Neural cell (in vitro differentiated cells): ENCODE results near the gene TDRKH. TPM values are rescaled to one million over a fixed set of nuclear protein-coding genes. Genes with fewer than 3 reads are reported as not detected.

Experiments used
- H2AFZ ChIP-seq: fragments of 200-600, 300-800 bp; sonication (generic), shearing (Covaris generic); 2 replicates; pipeline ENCODE4 v1.6.0; 2014; ENCODE audit warnings: low read depth, mild to moderate bottlenecking, antibody characterized with exemption, low read length, moderate library complexity
- H3F3A ChIP-seq: fragments of 200-600 bp; shearing (Covaris generic); 2 replicates; pipeline ENCODE4 v1.6.1; 2016; ENCODE audit warnings: mild to moderate bottlenecking, moderate library complexity, mixed read lengths, antibody characterized with exemption, low read length; ENCODE audit not compliant: insufficient read depth, poor library complexity, severe bottlenecking
- H3K27ac ChIP-seq: fragments of 200-600, 300-800 bp; sonication (generic), shearing (Covaris generic); 2 replicates; pipeline ENCODE4 v1.5.1; 2014; ENCODE audit warnings: mild to moderate bottlenecking, low read length, moderate library complexity
- H3K27me3 ChIP-seq: fragments of 300-800, 200-600 bp; sonication (generic), shearing (Covaris generic); 2 replicates; pipeline ENCODE4 v1.6.0; 2014; ENCODE audit warnings: mild to moderate bottlenecking, low read depth, low read length, moderate library complexity; ENCODE audit not compliant: insufficient read depth
- H3K36me3 ChIP-seq: fragments of 300-800, 200-600 bp; sonication (generic), shearing (Covaris generic); 2 replicates; pipeline ENCODE4 v1.5.1; 2014; ENCODE audit warnings: mild to moderate bottlenecking, antibody characterized with exemption, low read length, moderate library complexity; ENCODE audit not compliant: insufficient read depth
- H3K4me2 ChIP-seq: fragments of 300-800, 200-600 bp; sonication (generic), shearing (Covaris generic); 2 replicates; pipeline ENCODE4 v1.6.0; 2014; ENCODE audit warnings: mild to moderate bottlenecking, low read length
- H3K4me3 ChIP-seq: fragments of 300-800, 200-600 bp; sonication (generic), shearing (Covaris generic); 2 replicates; pipeline ENCODE4 v1.5.1; 2014; ENCODE audit warnings: mild to moderate bottlenecking, low read length, moderate library complexity
- H3K79me2 ChIP-seq: fragments of 200-600 bp; shearing (Covaris generic); replicated peaks from 2 replicates; pipeline ENCODE4 v1.6.0; 2014; ENCODE audit warnings: mild to moderate bottlenecking, low read length, moderate library complexity; ENCODE audit not compliant: insufficient read depth
- H3K9ac ChIP-seq: fragments of 300-800, 200-600 bp; sonication (generic), shearing (Covaris generic); 2 replicates; pipeline ENCODE4 v1.6.1; 2016; ENCODE audit warnings: mild to moderate bottlenecking, low read length, mixed read lengths
- H3K9me2 ChIP-seq: fragments of 200-600 bp; shearing (Covaris generic); 2 replicates; pipeline ENCODE4 v1.6.1; 2016; ENCODE audit warnings: mild to moderate bottlenecking, low read length, mixed read lengths; ENCODE audit not compliant: insufficient read depth
- H3K9me3 ChIP-seq: fragments of 200-600, 300-800 bp; sonication (generic), shearing (Covaris generic); 2 replicates; pipeline ENCODE4 v1.6.1; 2016; ENCODE audit warnings: mild to moderate bottlenecking, mixed run types, low read length, moderate library complexity, mixed read lengths
- H4K20me1 ChIP-seq: fragments of 200-600 bp; shearing (Covaris generic); 2 replicates; pipeline ENCODE4 v1.6.1; 2016; ENCODE audit warnings: mild to moderate bottlenecking, mixed run types; ENCODE audit not compliant: insufficient read depth
- EP300 ChIP-seq: fragments of 450-650 bp; conservative IDR thresholded peaks from 2 replicates; pipeline ENCODE4 v1.6.1; 2014; ENCODE audit warnings: antibody characterized with exemption, mild to moderate bottlenecking, moderate library complexity; ENCODE audit not compliant: poor library complexity, severe bottlenecking
- EZH2 ChIP-seq: fragments of 200-600, 300-800 bp; shearing (Covaris generic), sonication (generic); IDR thresholded peaks from 2 replicates; pipeline ENCODE4 v1.6.1; 2014; ENCODE audit warnings: antibody characterized with exemption, low read length, borderline replicate concordance, mild to moderate bottlenecking; ENCODE audit not compliant: insufficient read depth, poor library complexity, severe bottlenecking
- MXI1 ChIP-seq: fragments of 450-650 bp; conservative IDR thresholded peaks from 2 replicates; pipeline ENCODE4 v1.6.1; 2014; ENCODE audit warnings: antibody characterized with exemption, mild to moderate bottlenecking; ENCODE audit not compliant: poor library complexity, severe bottlenecking
- POLR2AphosphoS5 ChIP-seq: IDR thresholded peaks from 2 replicates; pipeline ENCODE4 v1.6.1; 2012
- RAD21 ChIP-seq: fragments of 450-650 bp; conservative IDR thresholded peaks from 2 replicates; pipeline ENCODE4 v1.6.1; 2014; ENCODE audit warnings: antibody characterized with exemption, mild to moderate bottlenecking, moderate library complexity
- REST ChIP-seq: IDR thresholded peaks from 2 replicates; pipeline ENCODE4 v1.6.1; 2012; ENCODE audit warnings: borderline replicate concordance
- SMC3 ChIP-seq: fragments of 450-650 bp; conservative IDR thresholded peaks from 2 replicates; pipeline ENCODE4 v1.6.1; 2014; ENCODE audit warnings: antibody characterized with exemption, mild to moderate bottlenecking, moderate library complexity; ENCODE audit not compliant: poor library complexity
- TAF1 ChIP-seq: IDR thresholded peaks from 2 replicates; pipeline ENCODE4 v1.6.1; 2012; ENCODE audit warnings: low read depth
- polyA plus RNA-seq: library from polyadenylated mRNA; depleted of rRNA; stranded (reverse); fragments of >200 nt; gene quantifications from 2 replicates; pipeline ENCODE4 v1.2.3, GENCODE V29; 2014

The TDRKH gene
- polyA plus RNA-seq, 1 donor from 2014 or later = 19.5 TPM

GRCh38 chr1:151779852-151780251, 10.4 kb downstream of the TDRKH start:
- H3K4me3 ChIP-seq = no peak overlapping the region
- H4K20me1 ChIP-seq = no peaks in the 10 kb centered on the region
- H3F3A ChIP-seq = no peaks in the 10 kb centered on the region
- no peaks in the 10 kb centered on the region for H3K9me3 ChIP-seq
- no peak for TF ChIP-seq RAD21
- peaks cover 7% of the 10 kb centered on the region for H3K36me3 ChIP-seq
- H3K9me2 ChIP-seq = no peaks in the 10 kb centered on the region
- no peak overlapping the region for H3K27ac ChIP-seq
- no peak overlapping the region for H3K4me2 ChIP-seq
- H3K27me3 ChIP-seq = no peaks in the 10 kb centered on the region
- no peak overlapping the region for H3K9ac ChIP-seq
- H3K79me2 ChIP-seq = no peaks in the 10 kb centered on the region
- H2AFZ ChIP-seq = no peak overlapping the region

GRCh38 chr1:151777317-151777716, 13.0 kb downstream of the TDRKH start:
- TF ChIP-seq RAD21 (no peak), REST (no peak), SMC3 (no peak), TAF1 (no peak), MXI1 (no peak), EZH2 (no peak), POLR2AphosphoS5 (no peak), EP300 (no peak)
- no peaks in the 10 kb centered on the region for H3F3A ChIP-seq
- H3K4me3 ChIP-seq = no peak overlapping the region
- H3K27ac ChIP-seq = no peak overlapping the region
- H3K27me3 ChIP-seq = no peaks in the 10 kb centered on the region
- H3K9ac ChIP-seq = no peak overlapping the region
- no peak overlapping the region for H2AFZ ChIP-seq
- H3K9me3 ChIP-seq = no peaks in the 10 kb centered on the region
- no peaks in the 10 kb centered on the region for H3K9me2 ChIP-seq
- no peaks in the 10 kb centered on the region for H4K20me1 ChIP-seq
- H3K4me2 ChIP-seq = no peak overlapping the region
- H3K36me3 ChIP-seq = peaks cover 7% of the 10 kb centered on the region
- no peaks in the 10 kb centered on the region for H3K79me2 ChIP-seq

GRCh38 chr1:151776665-151777062, 13.6 kb downstream of the TDRKH start:
- Histone ChIP-seq H3K36me3 (peaks cover 7% of the 10 kb centered on the region), H3K9me2 (no peaks in the 10 kb centered on the region), H2AFZ (no peak overlapping the region), H3K4me3 (no peak overlapping the region), H3K9ac (no peak overlapping the region), H3K27me3 (no peaks in the 10 kb centered on the region), H3F3A (no peaks in the 10 kb centered on the region), H3K27ac (no peak overlapping the region), H3K9me3 (no peaks in the 10 kb centered on the region), H3K79me2 (no peaks in the 10 kb centered on the region), H4K20me1 (no peaks in the 10 kb centered on the region), H3K4me2 (no peak overlapping the region)
- TF ChIP-seq SMC3 = no peak
- no peak for TF ChIP-seq RAD21
- TF ChIP-seq MXI1 = no peak
- TF ChIP-seq EP300 = no peak
- no peak for TF ChIP-seq TAF1
- TF ChIP-seq EZH2 = no peak
- TF ChIP-seq REST = no peak
